CD4-positive, alpha-beta T cell treated with Interleukin-15 for 1 hour (primary cell): ENCODE measurements around the gene MAP2K1.
A peak's percentile ranks its signal among the peaks of the same experiment; 100 is the strongest.
"Not testable (repeated sequence)": the region's sequence is repeated elsewhere in the genome, so short reads cannot be mapped to it uniquely, and the experiment has no call there.

Source experiments
- DNase-seq: peaks from one replicate; pipeline ENCODE4 v3.0.0-alpha.2; 2020

Gene MAP2K1

GRCh38 chr15:66425837-66426236, 39.1 kb downstream of the MAP2K1 start:
- DNase-seq = no peak

- DNase-seq = no peak
Observed at GRCh38 chr15:66429117-66429516, 42.4 kb downstream of the MAP2K1 start.

- DNase-seq = no peak
Observed at GRCh38 chr15:66429546-66429945, 42.8 kb downstream of the MAP2K1 start.

- DNase-seq = no peak
Observed at GRCh38 chr15:66430627-66431255, 44.0 kb downstream of the MAP2K1 start.

GRCh38 chr15:66433726-66434125, 47.0 kb downstream of the MAP2K1 start:
- DNase-seq = no peak

- no peak for DNase-seq
Observed at GRCh38 chr15:66440501-66440900, 53.8 kb downstream of the MAP2K1 start.

- no peak for DNase-seq
Observed at GRCh38 chr15:66452420-66452819, 65.7 kb downstream of the MAP2K1 start.

- no peak for DNase-seq
Observed at GRCh38 chr15:66452971-66453580, 66.4 kb downstream of the MAP2K1 start.

GRCh38 chr15:66454143-66454542, 67.4 kb downstream of the MAP2K1 start:
- no peak for DNase-seq

- DNase-seq = no peak
Observed at GRCh38 chr15:66456211-66456610, 69.5 kb downstream of the MAP2K1 start.

GRCh38 chr15:66459818-66460615, 73.3 kb downstream of the MAP2K1 start:
- DNase-seq = no peak

- DNase-seq = not testable (repeated sequence)
Observed at GRCh38 chr15:66461294-66461693, 74.6 kb downstream of the MAP2K1 start.

- DNase-seq = no peak
Observed at GRCh38 chr15:66461917-66462316, 75.2 kb downstream of the MAP2K1 start.

- no peak for DNase-seq
Observed at GRCh38 chr15:66462627-66463026, 75.9 kb downstream of the MAP2K1 start.

- DNase-seq = not testable (repeated sequence)
Observed at GRCh38 chr15:66465294-66465693, 78.6 kb downstream of the MAP2K1 start.

- DNase-seq = not testable (repeated sequence)
Observed at GRCh38 chr15:66467162-66468040, 80.7 kb downstream of the MAP2K1 start.

- DNase-seq = not testable (repeated sequence)
Observed at GRCh38 chr15:66470825-66471224, 84.1 kb downstream of the MAP2K1 start.

- peak; percentile 54 for DNase-seq
Observed at GRCh38 chr15:66472176-66472999, 85.7 kb downstream of the MAP2K1 start.

- no peak for DNase-seq
Observed at GRCh38 chr15:66474135-66474534, 87.4 kb downstream of the MAP2K1 start.

- no peak for DNase-seq
Observed at GRCh38 chr15:66474963-66475362, 88.3 kb downstream of the MAP2K1 start.

GRCh38 chr15:66476535-66476934, 89.8 kb downstream of the MAP2K1 start:
- no peak for DNase-seq

GRCh38 chr15:66477011-66477410, 90.3 kb downstream of the MAP2K1 start:
- DNase-seq = no peak
